AG09309 (cell line): Measurements from ENCODE around the gene MAP2K3.

ENCODE experiments used
- DNase-seq: peaks from one replicate; pipeline ENCODE4 v3.0.0-alpha.2; 2010; ENCODE audit warnings: low read depth
- H3K4me3 ChIP-seq: 2 replicates; pipeline ENCODE4 v1.5.1; 2011; ENCODE audit warnings: mild to moderate bottlenecking, low read depth, low read length, moderate library complexity; ENCODE audit not compliant: control insufficient read depth
- TF ChIP-seq, protein P1 (sequence below): IDR thresholded peaks from 2 replicates; pipeline ENCODE4 v1.5.1; 2011; ENCODE audit warnings: mild to moderate bottlenecking, low read depth, low read length, inconsistent platforms; ENCODE audit not compliant: insufficient read depth, control insufficient read depth; ENCODE audit errors: missing control alignments

The MAP2K3 gene

DNA sequence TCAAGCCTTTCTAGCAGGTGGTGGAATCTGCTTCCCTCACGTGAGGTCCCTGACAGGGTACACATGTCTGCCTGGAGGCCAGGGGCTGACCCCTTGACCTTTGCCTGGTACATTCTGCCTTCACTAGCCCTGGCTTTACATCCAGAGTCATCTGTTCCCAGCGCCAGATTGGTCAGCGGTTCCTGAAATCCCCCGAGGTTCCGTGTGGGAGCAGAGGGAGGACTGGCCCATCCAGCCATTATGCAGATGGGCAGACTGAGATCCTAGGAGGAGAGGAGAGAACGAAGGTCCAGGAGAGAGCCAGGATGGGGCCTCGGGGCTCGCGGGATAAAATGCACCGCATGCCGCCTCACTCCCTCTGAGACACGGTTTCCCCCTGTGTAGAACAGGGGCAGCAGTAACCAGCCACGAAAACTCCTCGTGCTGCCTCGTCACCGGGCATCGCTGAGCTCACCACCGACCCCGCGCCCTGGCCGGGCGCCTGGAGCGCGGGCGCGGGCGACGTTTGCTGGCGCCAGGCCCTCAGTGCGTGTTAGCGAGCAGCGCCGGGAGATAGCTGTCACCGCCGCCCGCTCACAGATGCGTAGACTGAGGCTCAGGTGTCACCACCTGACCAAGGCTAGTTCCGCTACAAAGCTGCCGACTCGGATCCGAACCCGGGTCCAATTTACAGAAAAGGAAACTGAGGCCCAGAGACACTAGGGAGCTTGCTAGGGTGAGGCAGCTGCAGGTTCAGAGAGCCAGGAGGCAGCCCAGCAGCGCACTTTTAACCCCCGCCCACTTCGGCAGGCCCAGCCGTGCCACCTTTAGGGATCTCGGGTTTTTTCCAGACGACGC lies 811 bp upstream of the MAP2K3 start:
- no peak for DNase-seq
- TF ChIP-seq, protein P1, sequence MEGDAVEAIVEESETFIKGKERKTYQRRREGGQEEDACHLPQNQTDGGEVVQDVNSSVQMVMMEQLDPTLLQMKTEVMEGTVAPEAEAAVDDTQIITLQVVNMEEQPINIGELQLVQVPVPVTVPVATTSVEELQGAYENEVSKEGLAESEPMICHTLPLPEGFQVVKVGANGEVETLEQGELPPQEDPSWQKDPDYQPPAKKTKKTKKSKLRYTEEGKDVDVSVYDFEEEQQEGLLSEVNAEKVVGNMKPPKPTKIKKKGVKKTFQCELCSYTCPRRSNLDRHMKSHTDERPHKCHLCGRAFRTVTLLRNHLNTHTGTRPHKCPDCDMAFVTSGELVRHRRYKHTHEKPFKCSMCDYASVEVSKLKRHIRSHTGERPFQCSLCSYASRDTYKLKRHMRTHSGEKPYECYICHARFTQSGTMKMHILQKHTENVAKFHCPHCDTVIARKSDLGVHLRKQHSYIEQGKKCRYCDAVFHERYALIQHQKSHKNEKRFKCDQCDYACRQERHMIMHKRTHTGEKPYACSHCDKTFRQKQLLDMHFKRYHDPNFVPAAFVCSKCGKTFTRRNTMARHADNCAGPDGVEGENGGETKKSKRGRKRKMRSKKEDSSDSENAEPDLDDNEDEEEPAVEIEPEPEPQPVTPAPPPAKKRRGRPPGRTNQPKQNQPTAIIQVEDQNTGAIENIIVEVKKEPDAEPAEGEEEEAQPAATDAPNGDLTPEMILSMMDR, result no peak

DNA sequence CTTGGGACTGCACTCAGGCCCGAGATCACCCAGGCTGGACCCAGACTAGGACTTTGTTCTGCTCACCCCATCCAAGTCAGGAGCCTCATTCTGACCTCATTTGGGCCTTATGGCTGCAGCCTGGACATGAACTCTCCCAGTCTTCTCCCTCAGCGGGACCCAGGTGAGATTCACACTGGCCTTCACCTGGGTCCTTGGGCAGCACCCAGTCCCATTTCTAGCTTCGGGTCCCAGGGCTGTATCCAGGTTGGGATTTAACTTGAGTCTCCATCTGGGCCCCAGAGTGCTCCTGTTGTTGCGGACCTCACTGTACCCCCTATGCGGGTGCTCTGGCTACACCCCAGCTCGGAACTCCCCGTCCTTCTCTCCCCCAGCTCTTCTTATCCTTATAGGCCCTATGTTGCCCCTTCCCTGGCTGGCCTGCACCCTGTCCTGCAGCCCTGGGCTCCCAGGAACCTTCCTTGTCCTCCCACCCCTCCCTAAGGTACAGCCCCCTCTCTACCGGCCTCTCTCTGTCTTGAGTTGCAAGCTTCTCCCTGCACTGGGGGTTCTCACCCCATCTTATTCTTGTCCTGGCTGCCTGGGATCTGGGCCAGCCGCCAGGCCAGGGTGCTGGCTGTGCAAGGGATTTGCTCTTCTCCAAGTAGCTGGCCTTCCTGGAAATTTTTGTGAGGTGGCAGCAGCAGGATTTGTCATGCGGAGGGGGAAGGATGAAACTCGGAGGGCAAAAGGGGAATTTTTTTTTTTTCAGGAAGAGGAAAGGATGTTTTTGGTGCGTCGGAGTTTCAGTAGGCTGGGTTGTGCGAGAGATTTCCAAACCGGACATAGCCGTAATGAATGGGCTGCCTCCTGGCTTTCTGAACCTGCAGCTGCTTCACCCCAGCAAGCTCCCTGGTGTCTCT lies 904 bp downstream of the MAP2K3 start:
- DNase-seq, result no peak
- TF ChIP-seq, protein P1, result no peak
- peak overlapping the region; percentile 95 for H3K4me3 ChIP-seq

More for the DNA sequence above, 811 bp upstream of the MAP2K3 start:
- peak overlapping the region; percentile 41 for H3K4me3 ChIP-seq

DNA sequence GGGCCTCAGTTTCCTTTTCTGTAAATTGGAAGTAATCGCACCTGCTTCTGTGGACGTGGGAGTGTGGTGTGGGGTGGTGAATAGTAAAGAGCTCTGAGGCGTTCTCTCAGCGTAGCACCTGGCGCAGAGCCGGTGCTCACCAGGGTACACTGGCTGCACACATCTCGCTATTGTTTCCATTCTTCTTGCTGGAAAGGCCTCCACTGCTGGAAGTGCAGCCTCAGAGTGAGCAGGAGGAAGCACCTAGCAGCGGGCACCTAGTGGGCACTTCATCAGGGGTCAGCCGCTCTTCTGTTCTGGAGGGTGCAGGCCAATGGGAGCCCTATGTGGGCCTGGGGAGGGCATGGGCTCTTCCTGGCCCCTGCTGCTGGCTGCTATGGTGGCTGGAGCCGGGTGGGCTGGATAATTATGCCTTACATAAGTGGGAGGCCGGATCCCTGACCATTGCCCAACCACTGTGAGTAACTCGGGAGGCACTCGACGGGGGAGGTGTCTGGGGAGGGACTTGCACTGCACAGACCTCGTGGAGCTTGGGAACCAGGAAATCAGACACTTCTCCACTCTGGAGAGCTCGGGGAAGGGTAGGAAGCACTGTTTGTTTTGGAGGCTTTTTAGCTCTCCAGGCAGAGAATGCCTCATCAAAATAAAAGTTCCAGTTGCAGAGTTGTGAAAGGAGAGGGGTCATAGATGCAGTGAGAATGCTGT lies 1.7 kb downstream of the MAP2K3 start:
- TF ChIP-seq, protein P1, result no peak
- peak overlapping the region; percentile 95 for H3K4me3 ChIP-seq
- peak; percentile 97 for DNase-seq

DNA sequence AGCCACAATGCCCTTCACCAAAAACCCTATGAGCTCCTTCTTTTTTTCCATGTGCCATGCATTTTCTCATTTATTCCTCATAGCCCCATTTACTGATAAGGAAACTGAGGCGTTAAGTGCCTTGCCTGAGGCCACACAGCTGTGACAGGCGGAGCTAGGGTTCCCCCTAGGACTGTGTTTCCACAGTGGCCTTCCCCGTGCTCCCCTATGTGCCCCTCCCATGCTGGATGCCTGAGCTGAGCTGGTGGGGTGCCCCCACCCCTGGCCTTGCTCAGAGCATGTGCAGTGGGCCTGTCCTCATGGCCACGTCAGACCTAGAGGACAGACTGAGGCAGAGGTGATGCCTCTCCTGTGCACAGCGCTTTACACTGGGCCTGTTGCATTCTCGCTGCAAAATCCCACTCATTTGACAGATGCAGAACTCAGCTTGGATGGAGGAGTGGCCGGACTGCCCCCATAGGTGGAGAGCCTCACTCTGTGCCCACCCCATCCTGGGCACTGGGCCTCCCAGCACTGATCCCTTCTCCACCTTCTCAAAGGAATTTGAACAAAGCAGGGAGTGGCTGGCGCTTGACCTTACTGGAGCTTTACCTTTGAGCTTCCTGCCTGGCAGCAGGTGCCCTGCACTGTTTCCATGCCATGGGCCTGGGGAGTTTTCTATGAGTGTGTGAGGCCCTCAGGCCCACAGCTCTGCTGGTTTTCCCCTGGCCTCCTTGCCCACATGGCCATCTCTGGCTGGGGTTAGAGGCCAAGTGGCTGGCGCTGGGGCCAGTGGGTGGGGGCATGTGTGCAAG lies 2.6 kb downstream of the MAP2K3 start:
- TF ChIP-seq, protein P1, result no peak
- peak overlapping the region; percentile 95 for H3K4me3 ChIP-seq
- DNase-seq, result no peak

DNA sequence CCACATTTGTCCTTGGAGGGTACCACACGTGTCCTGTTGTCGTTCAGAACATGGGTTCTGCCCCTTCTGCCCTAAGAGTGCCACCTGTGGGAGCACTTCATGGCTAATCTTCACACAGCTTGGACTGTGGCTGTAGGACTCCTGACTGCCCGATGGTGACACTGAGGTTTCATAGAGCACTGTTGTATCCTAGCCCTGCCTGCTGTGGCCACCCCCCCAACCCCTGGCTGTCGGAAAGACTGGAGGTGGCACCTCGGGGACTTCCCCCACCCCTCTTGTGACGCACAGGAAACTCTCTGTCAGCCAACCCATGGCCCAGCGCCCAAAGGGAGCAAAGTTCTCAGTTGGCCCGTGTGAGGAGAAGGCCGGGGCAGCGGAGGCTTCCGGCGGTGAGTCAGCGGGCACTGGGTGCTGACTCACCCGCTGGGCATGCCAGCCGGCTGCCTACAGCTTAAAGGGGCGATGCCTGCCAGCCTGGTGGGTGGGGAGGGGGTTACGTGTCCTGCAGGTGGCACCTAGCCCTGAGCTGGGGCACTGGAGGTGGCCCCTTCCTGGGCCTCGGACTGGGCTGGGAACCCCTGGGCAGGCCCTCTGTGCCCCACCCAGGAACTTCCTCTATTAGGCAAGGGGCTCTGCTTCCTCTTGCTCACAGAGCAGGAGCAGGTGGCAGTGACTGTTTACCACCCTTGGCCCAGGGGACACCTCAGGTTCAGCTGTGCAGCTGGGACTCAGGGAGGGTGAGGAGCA lies 3.4 kb downstream of the MAP2K3 start:
- TF ChIP-seq, protein P1, result no peak
- peak; percentile 86 for DNase-seq
- peak overlapping the region; percentile 95 for H3K4me3 ChIP-seq
